Stomach (tissue), 4 donors: ENCODE measurements around the gene KCNK16.

Source experiments
- EP300 ChIP-seq: sonication (generic); formaldehyde crosslinking; IDR thresholded peaks from one replicate; pipeline ENCODE4 v1.6.1; 2017; ENCODE audit warnings: antibody characterized with exemption
- POLR2A ChIP-seq, 4 donors: fragments of 450-650 bp; IDR thresholded peaks; one replicate each; pipeline ENCODE4 v1.6.1; 2016; ENCODE audit warnings: antibody characterized with exemption in 4 of 4, control low read depth in 2 of 4, mild to moderate bottlenecking in 1 of 4, moderate library complexity in 1 of 4
- TF ChIP-seq, protein P1 (sequence below), 7 experiments: fragments of 450-650 bp in 4 of 7; fragments of 200-600 bp in 3 of 7; sonication (generic) in 3 of 7; IDR thresholded peaks; one replicate each; pipeline ENCODE4 v1.5.1; 2016 to 2019; ENCODE audit warnings: antibody characterized with exemption in 7 of 7, control low read depth in 2 of 7, mild to moderate bottlenecking in 1 of 7

DNA sequence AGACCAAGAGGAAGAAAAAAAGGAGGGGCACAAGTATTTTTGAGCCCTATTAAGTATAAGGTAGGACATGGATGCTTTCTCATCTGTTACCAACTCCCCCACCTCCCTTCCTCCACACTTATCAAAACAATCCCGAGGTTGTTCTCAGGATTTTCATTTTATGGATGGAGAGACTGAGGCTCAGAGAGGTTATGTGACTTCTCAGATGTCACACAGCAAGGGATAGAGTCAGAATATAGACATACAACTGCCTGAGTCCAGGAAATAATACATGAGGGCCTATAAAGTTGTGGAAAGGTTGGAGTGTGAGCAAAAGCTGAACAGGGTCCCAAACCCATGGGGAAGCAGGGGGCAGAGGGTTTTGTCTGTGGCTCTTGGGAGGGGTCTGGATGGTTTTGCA is 27.6 kb downstream of the KCNK16 start:
- TF ChIP-seq, protein P1, sequence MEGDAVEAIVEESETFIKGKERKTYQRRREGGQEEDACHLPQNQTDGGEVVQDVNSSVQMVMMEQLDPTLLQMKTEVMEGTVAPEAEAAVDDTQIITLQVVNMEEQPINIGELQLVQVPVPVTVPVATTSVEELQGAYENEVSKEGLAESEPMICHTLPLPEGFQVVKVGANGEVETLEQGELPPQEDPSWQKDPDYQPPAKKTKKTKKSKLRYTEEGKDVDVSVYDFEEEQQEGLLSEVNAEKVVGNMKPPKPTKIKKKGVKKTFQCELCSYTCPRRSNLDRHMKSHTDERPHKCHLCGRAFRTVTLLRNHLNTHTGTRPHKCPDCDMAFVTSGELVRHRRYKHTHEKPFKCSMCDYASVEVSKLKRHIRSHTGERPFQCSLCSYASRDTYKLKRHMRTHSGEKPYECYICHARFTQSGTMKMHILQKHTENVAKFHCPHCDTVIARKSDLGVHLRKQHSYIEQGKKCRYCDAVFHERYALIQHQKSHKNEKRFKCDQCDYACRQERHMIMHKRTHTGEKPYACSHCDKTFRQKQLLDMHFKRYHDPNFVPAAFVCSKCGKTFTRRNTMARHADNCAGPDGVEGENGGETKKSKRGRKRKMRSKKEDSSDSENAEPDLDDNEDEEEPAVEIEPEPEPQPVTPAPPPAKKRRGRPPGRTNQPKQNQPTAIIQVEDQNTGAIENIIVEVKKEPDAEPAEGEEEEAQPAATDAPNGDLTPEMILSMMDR (IDR thresholded peaks at IDR 0.05): no peak
- TF ChIP-seq EP300 (no peak), POLR2A (IDR thresholded peaks at IDR 0.05) (no peak)
